Measurements from ENCODE around the gene PIGU. TPM values are rescaled to one million over a fixed set of nuclear protein-coding genes. Genes with fewer than 3 reads are reported as not detected.

Gene PIGU
- total and polyA plus RNA-seq, 5 experiments from 2014 or later: 11.4 to 25.4 (median 18.3) TPM

DNA sequence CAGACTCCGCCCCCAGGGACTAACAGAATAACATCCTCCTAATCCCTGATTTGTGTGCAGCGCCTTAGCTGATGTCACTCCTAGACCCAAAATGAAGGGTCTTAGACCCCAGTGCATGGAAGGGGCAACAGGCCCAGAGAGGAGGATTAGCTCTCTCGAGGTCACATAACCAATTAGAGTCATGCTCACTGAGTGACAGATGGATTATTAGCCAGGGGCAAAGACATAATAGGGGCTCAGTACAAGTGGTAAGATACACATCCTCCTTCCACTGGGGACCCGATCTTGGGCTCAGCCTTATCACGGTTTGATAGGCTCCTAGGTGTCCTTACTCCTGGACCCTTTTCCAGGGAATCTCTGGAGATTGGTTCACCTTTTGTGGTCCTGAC is 28.1 kb upstream of the PIGU start:
- POLR2A ChIA-PET: interaction anchor here (0.6 to 1.1 kb wide), 4 partner anchors 27 to 830 kb away, joined by 3 to 4 read pairs (median 3); partner anchors contain the start of gene PIGU
- peaks cover 0 to 10% (median 5%) of the 10 kb centered on the region in 5 donors for H3K27me3 Mint-ChIP-seq
- peak overlapping the region; percentile 73 to 100 (median 98) for H3K27ac Mint-ChIP-seq
- no peaks in the 10 kb centered on the region for H3K9me3 Mint-ChIP-seq
- no peaks in the 10 kb centered on the region for H3K36me3 Mint-ChIP-seq
- H3K4me3 Mint-ChIP-seq: peak overlapping the region; percentile 84 to 98 (median 90)
- ATAC-seq (no peak), DNase-seq (no peak)
- peaks cover 16 to 38% (median 21%) of the 10 kb centered on the region in 4 donors for H3K4me1 Mint-ChIP-seq

DNA sequence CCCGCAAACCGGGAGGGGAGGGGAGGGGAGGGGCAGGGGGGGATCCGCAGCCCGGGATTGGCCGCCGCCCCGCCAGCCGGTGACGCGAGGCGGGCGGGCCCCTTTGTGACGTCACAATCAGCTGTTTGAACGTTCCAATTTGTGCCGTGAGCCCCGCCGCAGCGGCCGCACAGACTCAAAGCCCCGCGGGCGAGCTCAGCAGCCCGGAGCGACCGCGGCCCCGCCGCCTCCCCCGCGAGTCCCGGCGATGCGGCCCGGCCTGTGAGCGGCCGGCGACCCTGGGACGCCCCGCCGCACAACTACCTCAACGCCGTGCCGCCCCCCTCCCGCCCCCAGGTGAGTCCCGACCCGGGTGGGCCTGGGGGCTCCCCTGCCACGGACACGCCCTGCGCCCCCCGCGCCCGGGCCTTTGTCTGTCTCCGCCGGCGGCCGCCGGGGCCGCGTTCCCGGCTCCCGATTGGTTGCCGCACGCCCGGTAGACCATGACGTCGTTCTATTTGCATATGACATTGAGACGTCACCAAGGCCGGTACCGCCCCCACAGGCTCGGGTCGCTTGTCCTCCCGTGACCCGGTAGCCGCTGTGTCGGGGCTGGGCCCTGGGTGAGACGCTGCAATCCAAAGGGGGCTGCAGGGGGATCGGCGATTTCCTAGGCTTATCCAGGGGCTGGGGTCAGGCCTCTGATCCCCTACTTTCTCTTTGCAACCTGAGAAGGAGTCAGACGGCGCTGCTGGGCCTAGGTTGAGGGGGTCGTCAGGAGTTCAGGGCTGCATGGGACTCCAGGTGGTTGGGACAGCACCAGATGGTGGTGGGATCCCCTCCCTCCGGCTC is 27.5 kb upstream of the PIGU start, which contains the start of gene TP53INP2:
TSS of gene TP53INP2 (plus strand) at position 168 of the 831 bp plus-strand sequence. CDS start 4,396 bp downstream, outside the sequence.
- Mint-ChIP-seq H3K4me1 (peaks cover 16 to 37% (median 21%) of the 10 kb centered on the region in 4 donors), H3K36me3 (no peaks in the 10 kb centered on the region), H3K27me3 (peaks cover 0 to 10% (median 5%) of the 10 kb centered on the region in 5 donors), H3K9me3 (no peaks in the 10 kb centered on the region), H3K27ac (peak within 1 kb of the TSS; percentile 88 to 100 (median 98)), H3K4me3 (peak within 1 kb of the TSS; percentile 88 to 98 (median 94))
- POLR2A ChIA-PET: interaction anchor here (0.6 to 1.7 kb wide), 6 partner anchors 27 to 831 kb away, joined by 3 to 17 read pairs (median 4); partner anchors contain the start of gene PIGU
- ATAC-seq (peak; percentile 51 to 66), DNase-seq (peak; percentile 73 to 94 (median 89))

DNA sequence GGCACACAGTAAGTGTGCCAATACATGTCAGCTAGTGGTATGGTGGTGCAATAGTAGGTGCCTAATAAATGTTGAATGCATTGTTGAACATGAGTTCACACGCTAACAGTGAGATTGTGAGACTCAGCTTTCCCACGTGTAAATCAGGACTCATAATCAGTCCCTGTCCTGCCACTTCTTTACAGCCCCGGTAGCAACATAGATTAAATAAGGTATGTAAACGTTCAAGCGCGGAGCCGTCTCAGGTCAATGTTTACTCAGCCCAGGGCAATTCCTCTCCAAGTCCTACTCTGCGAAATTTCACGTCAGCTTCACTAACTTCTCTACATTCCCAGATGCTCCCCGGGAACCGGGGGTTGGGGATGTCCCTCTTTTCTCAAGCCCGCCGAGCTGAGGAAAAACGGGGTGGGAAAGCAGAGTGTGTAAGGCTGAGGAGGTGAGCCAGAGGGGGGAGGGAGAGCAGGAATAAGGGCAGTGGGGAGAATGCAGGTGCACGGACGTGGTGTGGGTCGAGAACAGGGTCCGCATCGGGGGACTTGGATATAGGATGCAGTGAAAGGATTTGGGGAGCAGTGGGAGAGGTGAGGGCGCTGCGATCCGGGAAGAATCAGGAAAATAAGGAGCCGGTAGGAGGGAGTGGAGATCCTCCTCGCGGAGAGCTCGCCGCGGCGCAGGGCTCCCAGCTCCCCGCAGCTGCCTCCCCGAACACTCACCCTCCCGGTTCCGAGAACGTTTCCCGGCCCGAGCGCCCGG is 26.7 kb upstream of the PIGU start:
- Mint-ChIP-seq H3K4me1 (peaks cover 15 to 33% (median 21%) of the 10 kb centered on the region in 4 donors), H3K9me3 (no peaks in the 10 kb centered on the region), H3K27me3 (peaks cover 0 to 10% (median 5%) of the 10 kb centered on the region in 5 donors), H3K4me3 (peak overlapping the region; percentile 86 to 98 (median 94)), H3K27ac (peak overlapping the region; percentile 70 to 100 (median 92)), H3K36me3 (no peaks in the 10 kb centered on the region)
- ATAC-seq (peak in 1 of 2 donors; percentile 26), DNase-seq (peak in 2 of 10 donors; percentile 37 to 45)
- POLR2A ChIA-PET: interaction anchor here (0.6 to 1.7 kb wide), 3 partner anchors 26 to 339 kb away, joined by 4 to 17 read pairs (median 4); partner anchors contain the start of gene PIGU

DNA sequence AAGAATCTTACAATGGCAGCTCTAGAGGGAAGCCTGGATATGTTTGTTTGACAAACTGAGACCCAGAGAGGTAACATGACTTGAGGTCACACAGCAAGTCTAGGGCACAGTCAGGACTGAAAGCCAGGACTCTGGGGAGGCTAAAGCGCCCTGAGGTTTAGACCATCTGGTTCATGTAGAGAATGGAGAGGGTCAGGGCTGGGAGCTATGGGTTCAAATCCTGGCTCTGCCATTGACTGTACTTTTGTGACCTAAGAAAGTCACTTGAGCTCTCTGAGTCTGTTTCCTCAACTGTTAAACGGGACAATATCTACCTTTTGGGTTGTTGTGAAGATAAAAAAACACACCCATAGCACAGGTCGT is 26.1 kb upstream of the PIGU start:
- Mint-ChIP-seq H3K9me3 (no peaks in the 10 kb centered on the region), H3K4me3 (peak overlapping the region; percentile 86 to 98 (median 94)), H3K27me3 (peaks cover 0 to 10% (median 5%) of the 10 kb centered on the region in 5 donors), H3K36me3 (no peaks in the 10 kb centered on the region), H3K4me1 (peaks cover 11 to 28% (median 17%) of the 10 kb centered on the region in 4 donors), H3K27ac (peak overlapping the region; percentile 70 to 100 (median 92))
- POLR2A ChIA-PET: interaction anchor here (1.0 to 1.7 kb wide), 2 partner anchors 26 to 339 kb away, joined by 4 to 17 read pairs; partner anchors contain the start of gene PIGU
- DNase-seq (no peak), ATAC-seq (no peak)

DNA sequence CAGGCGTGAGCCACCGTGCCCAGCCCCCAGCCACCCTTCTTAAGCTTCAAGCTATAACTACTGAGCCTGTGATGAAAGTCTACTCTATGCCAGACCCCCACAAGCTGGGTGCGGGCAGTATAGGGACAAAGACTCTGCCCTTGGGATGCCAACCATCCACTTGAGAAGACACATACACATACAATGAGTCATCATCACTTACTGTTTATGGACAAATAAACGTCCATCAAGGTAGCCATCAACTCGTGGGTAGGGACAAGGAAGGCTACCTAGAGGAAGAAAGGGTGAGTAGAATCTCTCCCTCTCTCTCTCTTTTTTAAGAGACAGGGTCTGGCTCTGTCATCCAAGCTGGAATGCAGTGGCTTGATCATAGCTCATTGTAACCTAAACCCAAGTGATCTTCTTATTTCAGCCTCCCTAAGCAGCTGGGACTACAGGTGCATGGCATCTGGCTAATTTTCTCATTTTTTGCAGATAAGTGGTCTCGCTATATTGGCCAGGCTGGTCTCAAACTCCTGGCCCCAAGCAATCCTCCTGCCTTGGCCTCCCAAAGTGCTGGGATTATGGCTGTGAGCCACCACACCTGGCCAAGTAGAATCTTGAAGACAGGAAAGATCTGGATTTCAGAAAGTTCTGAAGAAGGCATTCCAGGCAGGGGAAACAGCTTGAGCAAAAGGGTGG is 24.7 kb upstream of the PIGU start:
- peaks cover 11 to 28% (median 17%) of the 10 kb centered on the region in 4 donors for H3K4me1 Mint-ChIP-seq
- H3K27ac Mint-ChIP-seq: peak overlapping the region in 6 of 10 donors; percentile 40 to 67 (median 58)
- peak overlapping the region in 7 of 10 donors; percentile 16 to 98 (median 53) for H3K4me3 Mint-ChIP-seq
- DNase-seq: no peak
- POLR2A ChIA-PET: no interaction called here
- H3K9me3 Mint-ChIP-seq: no peaks in the 10 kb centered on the region
- H3K36me3 Mint-ChIP-seq: no peaks in the 10 kb centered on the region
- peaks cover 0 to 10% (median 5%) of the 10 kb centered on the region in 5 donors for H3K27me3 Mint-ChIP-seq
- ATAC-seq: no peak

DNA sequence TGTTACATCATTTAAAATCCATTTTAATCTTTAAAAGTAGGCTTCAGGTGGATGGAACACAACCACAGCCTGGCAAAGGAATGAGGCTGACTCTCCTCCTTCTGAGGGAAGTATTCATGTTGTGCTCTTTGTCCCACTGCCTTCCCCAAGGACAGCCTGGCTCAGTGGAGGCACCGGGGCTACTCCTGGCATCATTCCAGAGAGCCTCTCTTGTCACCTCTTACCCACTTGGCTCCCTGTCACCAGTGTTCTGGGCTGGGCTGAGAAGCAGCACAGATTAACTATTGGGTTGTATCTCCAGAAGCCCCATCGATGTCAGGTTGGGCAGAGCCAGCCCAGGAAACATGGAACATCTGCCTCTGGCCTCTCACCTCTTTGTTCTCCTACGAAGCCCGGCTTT is 16.5 kb upstream of the PIGU start:
- no peaks in the 10 kb centered on the region for H3K4me1 Mint-ChIP-seq

DNA sequence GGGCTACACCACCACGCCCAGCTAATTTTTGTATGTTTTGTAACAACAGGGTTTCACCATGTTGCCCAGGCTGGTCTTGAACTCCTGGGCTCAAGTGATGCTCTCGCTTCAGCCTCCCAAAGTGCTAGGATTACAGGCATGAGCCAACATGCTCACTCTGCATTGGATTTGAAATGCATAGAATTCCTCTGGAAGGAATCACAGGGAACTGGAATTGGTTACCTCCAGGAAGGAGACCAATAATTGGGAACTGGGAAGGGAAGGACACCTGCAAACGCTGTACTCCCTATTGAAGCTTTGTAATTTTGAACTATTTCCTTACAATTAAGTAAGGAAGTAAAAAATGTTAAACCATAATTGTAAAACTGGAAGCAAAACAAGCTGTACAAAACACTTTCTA is 14.9 kb upstream of the PIGU start:
- H3K9me3 Mint-ChIP-seq: no peaks in the 10 kb centered on the region
- H3K4me1 Mint-ChIP-seq: no peaks in the 10 kb centered on the region
- no peaks in the 10 kb centered on the region for H3K36me3 Mint-ChIP-seq
- POLR2A ChIA-PET: no interaction called here
- no peaks in the 10 kb centered on the region for H3K27me3 Mint-ChIP-seq
- ATAC-seq (no peak), DNase-seq (no peak)
- no peak overlapping the region for H3K27ac Mint-ChIP-seq
- no peak overlapping the region for H3K4me3 Mint-ChIP-seq

More for the DNA sequence above, 16.5 kb upstream of the PIGU start:
- no peak for DNase-seq
- no peaks in the 10 kb centered on the region for H3K9me3 Mint-ChIP-seq
- no peak overlapping the region for H3K4me3 Mint-ChIP-seq
- H3K36me3 Mint-ChIP-seq: no peaks in the 10 kb centered on the region
- H3K27ac Mint-ChIP-seq: no peak overlapping the region
- peaks cover 0 to 2% (median 0%) of the 10 kb centered on the region in 5 donors for H3K27me3 Mint-ChIP-seq
- POLR2A ChIA-PET: no interaction called here
- ATAC-seq: no peak

DNA sequence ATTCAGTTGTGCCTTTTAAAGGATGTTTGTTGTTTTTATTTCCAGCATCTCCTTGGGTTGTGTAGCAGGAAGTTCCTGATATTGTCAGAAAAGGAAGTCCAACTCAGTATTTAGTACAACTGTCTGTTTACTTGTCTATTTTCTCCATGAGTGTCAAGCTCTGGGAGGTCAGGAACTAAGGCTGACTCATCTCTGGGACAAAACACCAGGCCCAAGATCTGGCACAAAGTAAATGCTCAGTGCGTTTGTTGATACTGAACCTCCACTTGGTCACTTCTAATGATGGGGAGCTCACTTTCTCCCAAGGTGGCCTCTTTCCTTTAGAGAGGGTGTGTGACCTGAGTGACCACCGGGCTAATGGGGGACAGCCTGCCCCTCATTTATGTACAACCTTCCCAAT is 12.6 kb upstream of the PIGU start:
- H3K27ac Mint-ChIP-seq: peak overlapping the region in 1 of 10 donors; percentile 26
- H3K4me1 Mint-ChIP-seq: no peaks in the 10 kb centered on the region
- H3K27me3 Mint-ChIP-seq: no peaks in the 10 kb centered on the region
- H3K36me3 Mint-ChIP-seq: no peaks in the 10 kb centered on the region
- H3K9me3 Mint-ChIP-seq: no peaks in the 10 kb centered on the region
- no peak for ATAC-seq
- DNase-seq: no peak
- no peak overlapping the region for H3K4me3 Mint-ChIP-seq
- POLR2A ChIA-PET: no interaction called here

DNA sequence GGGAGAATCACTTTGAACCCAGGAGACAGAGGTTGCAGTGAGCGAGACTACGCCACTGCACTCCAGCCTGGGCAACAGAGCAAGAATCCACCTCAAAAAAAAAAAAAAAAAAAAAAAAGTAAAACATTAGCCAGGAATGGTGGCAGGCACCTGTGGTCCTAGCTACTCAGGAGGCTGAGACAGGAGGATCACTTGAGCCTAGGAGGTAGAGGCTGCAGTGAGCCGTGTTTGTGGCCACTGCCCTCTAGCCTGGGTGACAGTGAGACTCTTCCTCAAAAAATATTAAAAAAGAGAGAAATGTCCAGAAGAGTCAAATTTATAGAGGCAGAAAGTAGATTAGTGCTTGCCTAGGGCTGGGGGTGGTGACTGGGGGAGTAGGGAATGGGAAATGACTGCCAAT is 6.8 kb upstream of the PIGU start:
- POLR2A ChIA-PET: no interaction called here

DNA sequence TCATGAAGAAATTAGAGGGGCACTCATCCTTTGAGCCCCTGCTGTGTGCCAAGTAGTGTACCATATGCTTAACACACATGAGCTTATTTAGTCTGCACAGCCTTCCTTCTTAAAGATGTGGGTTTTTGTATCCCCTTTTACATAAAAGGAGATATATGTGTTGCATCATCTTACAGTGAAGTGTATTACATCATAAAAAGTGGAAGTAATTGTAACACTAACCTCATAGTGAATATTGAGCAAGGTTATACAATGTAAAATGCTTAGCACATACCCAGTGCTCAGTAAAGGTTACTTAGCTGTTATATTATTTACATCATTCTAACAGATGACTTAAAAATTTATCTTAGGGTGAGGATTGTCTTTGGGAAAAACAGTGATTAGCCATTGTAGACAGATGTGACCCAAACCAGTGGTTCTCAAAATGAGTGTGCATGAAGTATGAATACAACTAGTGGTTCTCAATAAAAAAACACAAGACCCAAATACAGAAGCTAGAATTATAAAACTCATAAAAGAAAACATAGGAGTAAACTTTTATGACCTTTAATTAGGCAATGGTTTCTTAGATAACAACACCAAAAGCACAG is 3.8 kb upstream of the PIGU start:
- Mint-ChIP-seq H3K4me1 (peaks cover 9 to 18% (median 11%) of the 10 kb centered on the region in 4 donors), H3K36me3 (no peaks in the 10 kb centered on the region), H3K9me3 (no peaks in the 10 kb centered on the region), H3K4me3 (peak overlapping the region in 3 of 10 donors; percentile 34 to 51 (median 37)), H3K27ac (peak overlapping the region in 2 of 10 donors; percentile 41 to 43), H3K27me3 (no peaks in the 10 kb centered on the region)
- POLR2A ChIA-PET: interaction anchor here (0.7 kb wide), 1 partner anchor 67 kb away, joined by 3 read pairs; no protein-coding TSS in a partner anchor
- no peak for DNase-seq
- ATAC-seq: no peak

More for the DNA sequence above, 6.8 kb upstream of the PIGU start:
- no peaks in the 10 kb centered on the region for H3K9me3 Mint-ChIP-seq
- peaks cover 0 to 3% (median under 1%) of the 10 kb centered on the region in 4 donors for H3K4me1 Mint-ChIP-seq
- DNase-seq (no peak), ATAC-seq (no peak)
- no peak overlapping the region for H3K4me3 Mint-ChIP-seq
- peak overlapping the region in 1 of 10 donors; percentile 43 for H3K27ac Mint-ChIP-seq
- no peaks in the 10 kb centered on the region for H3K27me3 Mint-ChIP-seq
- no peaks in the 10 kb centered on the region for H3K36me3 Mint-ChIP-seq

DNA sequence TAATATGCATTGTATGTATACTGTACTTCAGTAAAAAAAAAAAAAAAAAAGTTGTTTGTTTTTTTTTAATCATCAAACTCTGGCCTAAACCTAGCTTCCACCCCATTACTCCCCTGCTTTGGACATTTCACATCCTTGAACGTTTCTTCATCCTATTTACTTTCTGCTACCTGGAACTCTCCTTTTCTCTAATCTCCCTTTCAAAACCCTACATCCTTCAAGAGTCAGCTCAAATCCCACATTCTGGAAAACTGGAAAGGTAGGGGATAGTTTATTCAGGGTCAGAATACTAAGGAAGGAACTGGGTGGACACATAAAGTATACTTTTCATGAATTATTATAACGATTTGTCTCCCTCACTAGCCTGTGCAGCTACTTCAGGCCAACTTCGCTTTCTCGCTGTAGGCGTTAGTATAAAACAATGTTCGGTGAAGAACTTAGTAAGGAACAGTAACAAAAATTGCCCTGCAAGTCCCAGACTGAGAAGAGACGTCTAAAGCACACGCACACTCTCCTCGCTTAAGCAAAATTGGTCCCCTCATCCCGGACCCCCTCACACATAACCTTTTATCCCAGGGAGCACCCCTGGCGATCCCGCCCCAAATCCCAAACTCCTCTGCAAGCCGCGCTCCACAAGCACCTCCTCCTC is 775 bp downstream of the PIGU start:
- no peak for ATAC-seq
- DNase-seq: peak in 1 of 10 donors; percentile 3
- H3K4me1 Mint-ChIP-seq: peaks cover 9 to 34% (median 18%) of the 10 kb centered on the region in 4 donors
- no peaks in the 10 kb centered on the region for H3K9me3 Mint-ChIP-seq
- POLR2A ChIA-PET: interaction anchor here (1.3 to 2.3 kb wide), 5 partner anchors 12 to 313 kb away, joined by 4 to 17 read pairs (median 5); partner anchors contain the start of genes ITCH, MAP1LC3A and TP53INP2
- peak overlapping the region; percentile 95 to 98 (median 97) for H3K4me3 Mint-ChIP-seq
- H3K36me3 Mint-ChIP-seq: peaks cover 0 to 3% (median 0%) of the 10 kb centered on the region in 3 donors
- peak overlapping the region; percentile 88 to 98 (median 98) for H3K27ac Mint-ChIP-seq
- H3K27me3 Mint-ChIP-seq: no peaks in the 10 kb centered on the region
